ENCODE data around the gene TMEM250. TPM values are rescaled to one million over a fixed set of nuclear protein-coding genes. Genes with fewer than 3 reads are reported as not detected.
A peak's percentile ranks its signal among the peaks of the same experiment; 100 is the strongest.

TMEM250 gene
- total and polyA plus RNA-seq, 2 of the 4 experiments (the other 2 are of a cell fraction): 14.0 to 17.5 TPM

GRCh38 chr9:136120438-136120844 lies 1.8 kb upstream of the TMEM250 start:
- Histone ChIP-seq H2AK9ac (replicated peaks; ENCODE audit: low read depth, low read length, poor library complexity) (peak overlapping the region; percentile 57), H4K20me1 (ENCODE audit: insufficient read depth, low read length) (peaks cover 7% of the 10 kb centered on the region; the same call in 1 of the 2 replicates), H3K79me1 (ENCODE audit: low read depth in 1 of 2, low read length in 2 of 2) (peaks cover 5 to 32% of the 10 kb centered on the region in 2 experiments; a peak in 3 of 4 replicates), H3K9me1 (ENCODE audit: insufficient read depth, low read length) (peaks cover 7% of the 10 kb centered on the region; the same call in 1 of the 2 replicates), H2AFZ (replicated peaks; ENCODE audit: low read length, poor library complexity) (no peak overlapping the region), H3K27ac (ENCODE audit: insufficient read depth, low read length) (no peak overlapping the region), H3K18ac (ENCODE audit: low read depth, low read length) (no peak overlapping the region), H3K23ac (ENCODE audit: low read depth, low read length) (no peak overlapping the region), H3K4me3 (ENCODE audit: insufficient read depth, low read depth, low read length) (no peak overlapping the region), H3K4me2 (ENCODE audit: low read depth, low read length) (no peak overlapping the region), H3K9me3 (ENCODE audit: control insufficient read depth, insufficient read depth, low read length) (no peaks in the 10 kb centered on the region; the same call in 1 of the 2 replicates), H3K9ac (ENCODE audit: low read depth, low read length) (no peak overlapping the region), H3K27me3 (ENCODE audit: control insufficient read depth, insufficient read depth, low read length) (peaks cover 14% of the 10 kb centered on the region; the same call in 1 of the 2 replicates), H2BK5ac (ENCODE audit: low read depth, low read length, poor library complexity, severe bottlenecking) (no peak overlapping the region), H4K5ac (ENCODE audit: low read depth, low read length) (no peak overlapping the region), H3K4me1 (ENCODE audit: control insufficient read depth, insufficient read depth, low read length) (peaks cover 11% of the 10 kb centered on the region), H3K14ac (replicated peaks; ENCODE audit: low read depth, low read length) (no peak overlapping the region), H4K8ac (ENCODE audit: low read depth in 2 of 2, low read length in 2 of 2) (no peak overlapping the region), H2AK5ac (ENCODE audit: low read depth, low read length) (no peak overlapping the region), H2BK20ac (ENCODE audit: low read depth, low read length) (no peak overlapping the region), H3K4ac (ENCODE audit: low read depth, low read length) (no peak overlapping the region), H3K56ac (ENCODE audit: extremely low read depth, insufficient read depth, low read length) (no peak overlapping the region), H4K91ac (ENCODE audit: insufficient read depth, low read depth, low read length) (no peak overlapping the region), H3K36me3 (ENCODE audit: control insufficient read depth, insufficient read depth, low read length) (peaks cover 6% of the 10 kb centered on the region; the same call in 1 of the 2 replicates), H2BK120ac (ENCODE audit: low read depth, low read length) (no peak overlapping the region), H2BK15ac (ENCODE audit: low read depth, low read length) (no peak overlapping the region)
- DNase-seq: no peak
- BruUV-seq (replicated peaks): no TSS peak
- TF ChIP-seq, protein P1, sequence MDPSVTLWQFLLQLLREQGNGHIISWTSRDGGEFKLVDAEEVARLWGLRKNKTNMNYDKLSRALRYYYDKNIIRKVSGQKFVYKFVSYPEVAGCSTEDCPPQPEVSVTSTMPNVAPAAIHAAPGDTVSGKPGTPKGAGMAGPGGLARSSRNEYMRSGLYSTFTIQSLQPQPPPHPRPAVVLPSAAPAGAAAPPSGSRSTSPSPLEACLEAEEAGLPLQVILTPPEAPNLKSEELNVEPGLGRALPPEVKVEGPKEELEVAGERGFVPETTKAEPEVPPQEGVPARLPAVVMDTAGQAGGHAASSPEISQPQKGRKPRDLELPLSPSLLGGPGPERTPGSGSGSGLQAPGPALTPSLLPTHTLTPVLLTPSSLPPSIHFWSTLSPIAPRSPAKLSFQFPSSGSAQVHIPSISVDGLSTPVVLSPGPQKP (IDR thresholded peaks at IDR 0.05; ENCODE audit: borderline replicate concordance, low read depth, low read length): no peak
- TF ChIP-seq MXI1 (IDR thresholded peaks at IDR 0.05; ENCODE audit: borderline replicate concordance, low read depth, low read length) (no peak), FOS (IDR thresholded peaks at IDR 0.05; ENCODE audit: low read depth, low read length) (no peak), RCOR1 (IDR thresholded peaks at IDR 0.05; ENCODE audit: insufficient replicate concordance, low read length) (no peak), BHLHE40 (IDR thresholded peaks at IDR 0.05; ENCODE audit: low read depth, low read length) (no peak), RAD21 (IDR thresholded peaks at IDR 0.05; ENCODE audit: low read length) (no peak), NFE2L2 (IDR thresholded peaks at IDR 0.05; ENCODE audit: low read depth, low read length) (no peak)
- ChIA-PET POLR2A (ENCODE audit: unreplicated experiment) (no interaction called here), CTCF (interaction anchor here (0.6 kb wide), 1 partner anchor 138 kb away, joined by 3 read pairs; no protein-coding TSS in a partner anchor)
- dilution Hi-C loops (cut with HindIII; ENCODE audit: low sequenced_read_pairs, unreplicated experiment): no loop called here
- 90% methylated on average over 13 of the region's 18 CpGs; no CpG with 5 or more reads in 1 of the 2 experiments for WGBS, 2 experiments (ENCODE audit: extremely low coverage in 2 of 2, insufficient read length in 1 of 2)
- intact Hi-C loops (cut with micrococcal nuclease): loop anchor here (5.0 kb wide), 2 partner anchors 323 to 518 kb away; no protein-coding TSS in a partner anchor
- in situ Hi-C loops (cut with MboI; ENCODE audit: low sequenced_read_pairs): loop anchor here (5.0 to 10.0 kb wide), 2 partner anchors 158 to 416 kb away; partner anchors contain the start of genes KCNT1 and UBAC1
- no peak for ATAC-seq (ENCODE audit: low read depth)

All from IMR-90 (cell line).